Mucosa of descending colon (tissue), 3 donors: ENCODE data around the gene FHIT. TPM values are rescaled to one million over a fixed set of nuclear protein-coding genes. Genes with fewer than 3 reads are reported as not detected.

Source experiments
- ATAC-seq: fragments of 200-7000 bp; cut with Tn5 transposase; one replicate; pipeline ENCODE4 v1.9.1; 2020; ENCODE audit warnings: mild to moderate bottlenecking, moderate library complexity
- DNase-seq, 3 donors: peaks; one replicate each; pipeline ENCODE4 v3.0.0-alpha.2; 2020
- H3K36me3 ChIP-seq: fragments of 200-600 bp; one replicate; pipeline ENCODE4 v1.8.0; 2021; ENCODE audit warnings: low read depth, mild to moderate bottlenecking
- H3K4me1 ChIP-seq: fragments of 200-600 bp; one replicate; pipeline ENCODE4 v1.8.0; 2021; ENCODE audit warnings: low read depth, mild to moderate bottlenecking
- H3K4me3 ChIP-seq: fragments of 200-600 bp; one replicate; pipeline ENCODE4 v1.8.0; 2021; ENCODE audit warnings: mild to moderate bottlenecking
- H3K9me3 ChIP-seq: fragments of 200-600 bp; one replicate; pipeline ENCODE4 v1.8.0; 2021; ENCODE audit warnings: mild to moderate bottlenecking
- CTCF ChIP-seq: fragments of 200-600 bp; IDR thresholded peaks from one replicate; pipeline ENCODE4 v1.8.0; 2022; ENCODE audit warnings: antibody characterized with exemption, mild to moderate bottlenecking
- intact Hi-C, 2 donors: fragments of 100-400 bp; cut with DNase I in 1 of 2; cut with micrococcal nuclease in 1 of 2; formaldehyde crosslinking; loops; one replicate each; pipeline versions ENCODE4 v1.11.0 to v1.11.1; 2022; cut with DNase I, micrococcal nuclease
- total RNA-seq, 3 donors: library from RNA; stranded (reverse); fragmentation: NEBNext Ultra II Directional in 2 of 3; extraction: Animal tissue kit (Norgen Biotek cat#: 25700) in 2 of 3; gene quantifications; one replicate each; pipeline versions ENCODE4 v1.2.1 to v1.2.4, GENCODE V29; 2021 to 2023
- donor health status: DM: no; HTN: no; CAD: no; lungs with moderate emphysema.
- donor health status: DM: no; HTN: no; CAD: no.
- donor health status: DM: no; HTN: yes; CAD: no.

The FHIT gene
- total RNA-seq, 3 donors from 2014 or later, result 8.9 to 20.7 (median 18.6) TPM

DNA sequence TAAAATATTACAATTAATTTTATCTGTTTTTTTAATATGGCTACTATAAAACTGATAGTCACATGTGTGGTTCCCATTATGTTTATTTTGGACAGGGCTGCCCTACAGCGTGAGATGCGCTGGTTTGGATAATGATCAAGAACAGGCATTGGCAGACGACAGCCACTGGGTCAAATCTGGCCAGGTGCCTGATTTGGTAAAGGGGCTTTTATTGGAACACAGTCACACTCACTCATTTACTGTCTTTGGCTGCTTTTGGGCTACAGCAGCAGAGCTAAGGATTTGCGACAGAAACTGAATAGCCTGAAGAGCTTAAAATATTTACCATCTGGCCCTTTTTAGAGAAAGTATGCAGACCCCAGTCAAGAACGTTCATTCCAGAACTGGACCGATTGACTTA, 1477.3 kb downstream of the FHIT start:
- H3K9me3 ChIP-seq, result no peaks in the 10 kb centered on the region
- DNase-seq (no peak), ATAC-seq (no peak)
- intact Hi-C loops, result no loop called here
- no peak for TF ChIP-seq CTCF
- no peaks in the 10 kb centered on the region for H3K4me1 ChIP-seq
- H3K36me3 ChIP-seq, result no peaks in the 10 kb centered on the region
- H3K4me3 ChIP-seq, result no peak overlapping the region

- intact Hi-C loops, result no loop called here
- TF ChIP-seq CTCF, result no peak
- H3K4me1 ChIP-seq, result no peaks in the 10 kb centered on the region
- no peaks in the 10 kb centered on the region for H3K9me3 ChIP-seq
- DNase-seq (peak in 1 of 3 donors; percentile 15), ATAC-seq (peak; percentile 26)
- H3K36me3 ChIP-seq, result no peaks in the 10 kb centered on the region
- no peak overlapping the region for H3K4me3 ChIP-seq
Observed at GRCh38 chr3:59772416-59773408, 1478.5 kb downstream of the FHIT start.

DNA sequence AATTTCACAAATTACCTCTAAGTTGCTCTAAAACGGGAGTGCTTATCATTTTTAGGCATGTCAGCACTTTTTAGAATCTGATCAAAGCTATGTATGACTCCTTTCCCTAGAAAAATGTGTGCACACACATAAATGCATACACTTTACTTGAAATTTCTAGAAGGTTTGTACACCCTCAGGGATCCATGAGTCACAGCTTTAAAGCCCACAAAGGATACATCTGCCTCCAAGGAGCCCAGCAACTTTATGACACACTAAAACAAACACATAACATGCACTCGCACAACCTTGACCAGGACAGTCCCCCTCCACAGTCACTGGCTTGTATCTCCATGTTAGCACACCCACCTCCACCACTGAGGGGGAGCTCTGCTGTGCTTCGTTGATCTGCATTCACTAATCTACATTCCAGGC, 1479.5 kb downstream of the FHIT start:
- TF ChIP-seq CTCF, result no peak
- Histone ChIP-seq H3K4me1 (no peaks in the 10 kb centered on the region), H3K36me3 (no peaks in the 10 kb centered on the region), H3K4me3 (no peak overlapping the region), H3K9me3 (no peaks in the 10 kb centered on the region)
- DNase-seq, result no peak
- peak; percentile 45 for ATAC-seq
- intact Hi-C loops, result no loop called here

DNA sequence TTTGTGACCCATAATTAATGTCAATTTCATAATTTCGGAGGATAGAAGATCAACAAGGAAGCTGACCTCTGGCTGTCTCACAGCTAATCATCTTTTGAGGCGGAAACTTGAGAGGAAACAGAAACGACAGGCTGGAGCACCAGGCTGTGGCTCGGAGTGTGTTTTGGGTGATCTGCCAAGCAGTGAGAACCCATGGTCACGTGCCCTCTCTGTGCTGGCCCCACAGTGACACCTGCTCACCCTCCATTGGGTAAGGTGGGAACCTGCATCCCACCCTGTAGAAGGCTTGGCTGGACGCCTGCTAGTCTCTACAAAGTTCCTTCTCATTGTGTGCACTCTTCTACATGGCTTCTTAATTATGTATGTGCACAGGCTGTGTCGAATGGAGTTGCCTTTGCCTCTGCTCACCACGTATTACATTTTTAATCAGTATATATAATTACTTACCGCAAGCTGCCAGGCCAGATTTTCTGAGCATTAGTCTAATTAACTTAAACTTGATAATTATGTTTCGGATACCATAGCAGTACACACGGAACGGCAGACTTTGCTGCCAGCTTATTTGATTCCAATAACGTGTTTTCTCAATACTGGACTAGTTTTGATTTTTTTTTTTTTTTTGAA, 1482.0 kb downstream of the FHIT start:
- DNase-seq (no peak), ATAC-seq (no peak)
- H3K4me1 ChIP-seq, result no peaks in the 10 kb centered on the region
- intact Hi-C loops, result no loop called here
- no peak overlapping the region for H3K4me3 ChIP-seq
- no peak for TF ChIP-seq CTCF
- H3K36me3 ChIP-seq, result no peaks in the 10 kb centered on the region
- no peaks in the 10 kb centered on the region for H3K9me3 ChIP-seq

DNA sequence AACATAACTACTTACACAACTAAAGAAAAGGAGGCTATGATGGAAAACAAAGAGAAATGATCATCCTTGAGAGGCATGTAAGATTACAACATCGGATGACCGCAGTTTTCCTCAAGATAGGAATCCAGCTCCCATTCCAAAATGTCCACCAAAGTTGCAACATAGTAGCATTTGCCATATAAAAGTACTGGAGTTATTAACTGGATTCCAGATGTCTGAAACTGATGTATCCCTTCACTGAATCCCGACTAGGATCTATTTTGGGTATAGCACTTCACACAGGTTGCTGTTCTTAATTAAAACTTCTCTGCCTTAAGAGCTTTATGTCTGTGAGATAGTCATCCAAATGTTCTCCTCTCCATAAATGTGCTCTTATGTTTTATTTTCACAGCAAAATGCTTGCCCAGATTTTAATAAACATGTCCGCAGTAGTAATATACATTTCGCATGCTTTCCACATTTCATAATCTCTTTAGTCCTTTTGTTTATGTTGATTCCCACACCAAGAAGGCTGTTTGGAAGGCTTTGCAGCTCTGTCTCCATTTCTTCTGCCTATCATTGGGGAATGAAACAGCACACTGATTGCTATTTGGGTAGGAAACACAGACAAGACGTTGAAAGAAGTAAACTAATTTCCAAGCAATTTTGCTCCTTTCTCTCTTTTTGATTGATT, 1484.9 kb downstream of the FHIT start:
- no peaks in the 10 kb centered on the region for H3K4me1 ChIP-seq
- H3K36me3 ChIP-seq, result no peaks in the 10 kb centered on the region
- H3K9me3 ChIP-seq, result no peaks in the 10 kb centered on the region
- ATAC-seq, result peak; percentile 30
- TF ChIP-seq CTCF, result no peak
- intact Hi-C loops, result no loop called here
- peak in 1 of 3 donors; percentile 25 for DNase-seq
- no peak overlapping the region for H3K4me3 ChIP-seq
